ENCODE results near the gene ACO1. TPM values are rescaled to one million over a fixed set of nuclear protein-coding genes. Genes with fewer than 3 reads are reported as not detected.

Gene ACO1
- total RNA-seq, 1 experiment from 2014 or later = 37.3 TPM

DNA sequence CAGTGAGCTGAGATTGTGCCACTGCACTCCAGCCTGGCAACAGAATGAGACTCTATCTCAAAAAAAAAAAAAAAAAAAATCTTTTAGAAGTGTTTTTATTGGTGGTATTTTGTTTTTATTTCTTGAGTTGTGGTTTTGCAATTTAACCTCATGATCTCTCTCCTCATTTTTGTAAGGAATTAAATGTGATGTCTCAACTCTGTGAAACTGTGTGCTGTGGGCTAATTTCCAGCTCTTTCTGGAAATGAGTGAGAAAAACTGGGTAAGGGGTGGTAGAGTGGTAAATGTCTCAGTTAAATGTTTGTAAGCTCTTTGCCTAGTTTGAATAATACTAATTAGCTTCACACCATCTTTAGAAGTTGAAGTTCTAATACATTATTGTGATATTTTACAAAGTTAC lies 29.0 kb downstream of the ACO1 start:
- DNase-seq (ENCODE audit: low read depth in 1 of 2, low spot score in 2 of 2) = no peak
- Histone ChIP-seq H3K36me3 (peaks cover 5% of the 10 kb centered on the region; the same call in 1 of the 2 replicates), H3K9me3 (replicated peaks) (no peaks in the 10 kb centered on the region), H3K4me3 (no peak overlapping the region), H3K27ac (no peak overlapping the region), H3K4me1 (replicated peaks) (no peaks in the 10 kb centered on the region), H3K27me3 (replicated peaks) (no peaks in the 10 kb centered on the region)

DNA sequence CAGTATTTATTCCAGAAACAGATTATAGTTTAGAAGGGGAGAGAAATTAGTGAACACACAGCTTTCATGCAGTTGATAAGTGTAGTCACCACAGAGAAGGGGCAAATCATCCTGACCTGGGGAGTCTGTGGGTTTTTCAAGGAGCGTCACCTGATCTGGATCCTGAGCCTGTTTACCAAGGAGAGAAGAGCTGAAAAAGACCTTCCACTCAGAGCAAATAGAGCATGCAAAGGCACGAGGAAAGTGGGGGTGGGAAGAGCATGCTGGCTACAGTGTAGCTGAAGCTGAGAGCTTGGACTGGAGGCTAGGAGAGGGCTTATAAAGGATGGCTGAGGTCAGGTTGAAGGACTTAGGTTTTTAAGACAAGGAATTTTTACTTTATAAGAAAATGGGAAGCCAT lies 30.4 kb downstream of the ACO1 start:
- no peaks in the 10 kb centered on the region for H3K4me1 ChIP-seq (replicated peaks)
- H3K36me3 ChIP-seq = no peaks in the 10 kb centered on the region
- H3K9me3 ChIP-seq (replicated peaks) = no peaks in the 10 kb centered on the region
- DNase-seq (ENCODE audit: low read depth in 1 of 2, low spot score in 2 of 2) = no peak
- H3K27ac ChIP-seq = no peak overlapping the region
- no peaks in the 10 kb centered on the region for H3K27me3 ChIP-seq (replicated peaks)
- no peak overlapping the region for H3K4me3 ChIP-seq

DNA sequence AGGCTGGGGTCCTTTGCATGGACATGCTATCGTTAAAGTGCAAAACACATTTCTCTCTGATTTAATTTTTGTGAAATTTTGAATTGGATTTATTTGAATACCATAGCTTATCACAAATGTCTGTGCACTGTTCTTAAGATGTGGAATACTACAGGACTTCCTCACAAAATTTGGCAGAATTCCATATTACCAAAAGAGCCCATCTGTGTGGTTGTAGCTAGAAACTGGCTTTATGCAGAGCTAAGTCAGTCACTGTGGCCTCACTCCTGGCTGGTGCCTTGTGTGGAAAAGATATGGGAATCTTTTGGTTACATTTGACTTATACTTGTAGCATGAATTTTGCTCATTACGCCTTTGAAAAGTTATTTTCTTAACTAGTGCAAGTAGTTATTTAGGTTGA lies 35.5 kb downstream of the ACO1 start:
- Histone ChIP-seq H3K27me3 (replicated peaks) (no peaks in the 10 kb centered on the region), H3K4me3 (no peak overlapping the region), H3K4me1 (replicated peaks) (peaks cover 24% of the 10 kb centered on the region), H3K36me3 (peaks cover 7% of the 10 kb centered on the region), H3K9me3 (replicated peaks) (no peaks in the 10 kb centered on the region), H3K27ac (no peak overlapping the region)
- no peak for DNase-seq (ENCODE audit: low read depth in 1 of 2, low spot score in 2 of 2)

DNA sequence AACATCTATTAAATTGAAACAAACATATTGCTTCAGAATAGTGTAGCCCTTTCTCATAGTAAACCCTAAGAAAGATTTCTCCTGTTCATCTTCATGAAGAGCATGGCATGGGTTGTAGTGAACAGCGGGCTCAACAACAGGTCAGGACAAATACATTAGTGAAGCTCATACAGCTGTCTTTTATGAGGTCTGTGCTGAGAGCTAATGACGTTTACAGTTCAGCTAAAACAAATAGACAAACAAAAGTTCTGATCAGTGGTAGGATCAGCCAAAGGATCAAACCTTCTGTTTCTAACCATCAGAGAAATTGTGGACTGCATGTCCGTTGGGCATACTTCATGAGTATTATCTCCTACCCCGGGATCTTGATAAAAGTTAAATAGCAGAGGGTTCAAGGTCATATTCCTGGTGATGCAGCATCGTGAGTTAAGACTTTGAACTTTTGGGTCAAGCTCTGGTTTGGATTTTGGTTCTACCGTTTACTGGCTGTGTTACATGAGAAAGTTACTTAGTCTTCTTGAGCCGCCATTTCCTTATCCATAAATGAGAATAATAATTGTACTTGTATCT lies 37.9 kb downstream of the ACO1 start:
- no peaks in the 10 kb centered on the region for H3K27me3 ChIP-seq (replicated peaks)
- no peaks in the 10 kb centered on the region for H3K9me3 ChIP-seq (replicated peaks)
- H3K36me3 ChIP-seq = peaks cover 11% of the 10 kb centered on the region
- peaks cover 42% of the 10 kb centered on the region for H3K4me1 ChIP-seq (replicated peaks)
- no peak overlapping the region for H3K4me3 ChIP-seq
- no peak for DNase-seq (ENCODE audit: low read depth in 1 of 2, low spot score in 2 of 2)
- H3K27ac ChIP-seq = no peak overlapping the region

DNA sequence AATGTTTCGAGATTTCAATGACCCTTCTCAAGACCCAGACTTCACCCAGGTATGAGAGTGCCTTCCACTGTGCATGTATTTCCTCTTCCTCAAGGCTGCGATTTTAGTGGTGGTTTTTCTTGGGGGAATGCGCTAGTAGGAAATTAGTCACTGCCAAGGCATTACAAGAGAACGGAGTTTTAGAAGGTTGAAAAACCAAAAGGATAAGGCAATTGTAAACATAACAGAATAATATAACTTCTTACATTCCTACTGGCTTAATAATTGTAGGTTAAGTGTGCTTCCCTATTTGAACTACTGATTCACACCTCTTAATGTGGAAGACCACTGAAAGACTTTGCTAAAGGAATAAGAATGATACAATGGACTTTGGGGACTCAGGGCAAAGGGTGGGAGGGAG lies 38.9 kb downstream of the ACO1 start:
- Histone ChIP-seq H3K9me3 (replicated peaks) (no peaks in the 10 kb centered on the region), H3K27ac (peak overlapping the region; percentile 45), H3K4me1 (replicated peaks) (peaks cover 44% of the 10 kb centered on the region), H3K36me3 (peaks cover 11% of the 10 kb centered on the region), H3K4me3 (no peak overlapping the region), H3K27me3 (replicated peaks) (no peaks in the 10 kb centered on the region)
- DNase-seq (ENCODE audit: low read depth in 1 of 2, low spot score in 2 of 2) = peak in 1 of 2 experiments; percentile 50

DNA sequence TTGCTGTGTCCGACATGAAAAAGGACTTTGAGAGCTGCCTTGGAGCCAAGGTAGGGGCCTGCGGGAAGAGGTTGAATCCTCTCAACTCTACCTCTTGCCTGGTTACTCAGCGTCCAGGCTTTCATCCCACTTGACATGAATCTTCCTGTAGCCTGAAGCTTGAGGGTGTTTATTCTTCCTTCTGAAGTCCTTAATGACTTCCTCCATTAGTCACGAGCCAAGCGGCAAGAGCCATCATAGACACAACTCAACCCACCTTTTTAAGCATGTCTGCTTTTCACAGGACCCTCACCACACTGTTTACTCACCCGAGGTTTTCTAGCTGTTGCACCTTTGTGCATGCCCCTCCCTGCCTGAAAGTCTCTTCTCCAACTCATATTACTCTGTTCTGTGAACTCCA lies 40.2 kb downstream of the ACO1 start:
- no peak overlapping the region for H3K27ac ChIP-seq
- no peaks in the 10 kb centered on the region for H3K9me3 ChIP-seq (replicated peaks)
- H3K4me3 ChIP-seq = no peak overlapping the region
- H3K4me1 ChIP-seq (replicated peaks) = peaks cover 45% of the 10 kb centered on the region
- peak in 1 of 2 experiments; percentile 38 for DNase-seq (ENCODE audit: low read depth in 1 of 2, low spot score in 2 of 2)
- H3K36me3 ChIP-seq = peaks cover 11% of the 10 kb centered on the region
- H3K27me3 ChIP-seq (replicated peaks) = no peaks in the 10 kb centered on the region

DNA sequence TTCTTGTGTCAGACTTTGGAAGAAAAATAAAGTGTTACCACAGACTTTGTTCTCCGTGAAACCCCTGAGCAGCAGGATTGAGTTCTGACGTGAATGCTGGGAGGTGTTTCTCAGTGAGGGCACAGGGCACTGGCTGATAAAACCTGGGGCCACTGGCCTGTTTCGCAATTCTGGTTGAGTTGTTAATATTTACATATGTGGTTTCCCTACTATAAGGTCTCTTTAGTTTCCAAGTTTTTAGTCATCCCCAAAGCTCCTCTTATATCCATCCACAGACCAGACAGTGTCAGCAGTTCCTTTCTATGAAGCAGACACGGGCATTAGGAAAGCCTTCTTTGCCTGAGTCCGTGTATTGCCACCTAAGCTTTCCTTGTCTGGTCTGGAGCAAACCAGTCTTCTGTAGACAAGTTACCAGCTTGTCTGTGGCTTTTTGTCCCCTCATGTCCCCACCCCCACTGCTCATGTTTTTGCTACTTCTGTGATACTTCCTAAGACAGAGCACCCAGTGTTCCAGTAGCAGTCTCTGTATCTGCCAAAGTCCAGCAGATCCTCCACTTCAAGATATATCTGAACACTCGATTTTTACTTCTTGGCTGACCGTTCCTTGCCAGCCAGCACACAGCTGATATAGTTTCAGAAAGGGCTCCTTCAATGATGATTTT lies 42.0 kb downstream of the ACO1 start:
- H3K27me3 ChIP-seq (replicated peaks) = no peaks in the 10 kb centered on the region
- DNase-seq (ENCODE audit: low read depth in 1 of 2, low spot score in 2 of 2) = peak in 1 of 2 experiments; percentile 33
- no peak overlapping the region for H3K27ac ChIP-seq
- H3K4me3 ChIP-seq = no peak overlapping the region
- peaks cover 61% of the 10 kb centered on the region for H3K4me1 ChIP-seq (replicated peaks)
- H3K36me3 ChIP-seq = peaks cover 11% of the 10 kb centered on the region
- no peaks in the 10 kb centered on the region for H3K9me3 ChIP-seq (replicated peaks)

DNA sequence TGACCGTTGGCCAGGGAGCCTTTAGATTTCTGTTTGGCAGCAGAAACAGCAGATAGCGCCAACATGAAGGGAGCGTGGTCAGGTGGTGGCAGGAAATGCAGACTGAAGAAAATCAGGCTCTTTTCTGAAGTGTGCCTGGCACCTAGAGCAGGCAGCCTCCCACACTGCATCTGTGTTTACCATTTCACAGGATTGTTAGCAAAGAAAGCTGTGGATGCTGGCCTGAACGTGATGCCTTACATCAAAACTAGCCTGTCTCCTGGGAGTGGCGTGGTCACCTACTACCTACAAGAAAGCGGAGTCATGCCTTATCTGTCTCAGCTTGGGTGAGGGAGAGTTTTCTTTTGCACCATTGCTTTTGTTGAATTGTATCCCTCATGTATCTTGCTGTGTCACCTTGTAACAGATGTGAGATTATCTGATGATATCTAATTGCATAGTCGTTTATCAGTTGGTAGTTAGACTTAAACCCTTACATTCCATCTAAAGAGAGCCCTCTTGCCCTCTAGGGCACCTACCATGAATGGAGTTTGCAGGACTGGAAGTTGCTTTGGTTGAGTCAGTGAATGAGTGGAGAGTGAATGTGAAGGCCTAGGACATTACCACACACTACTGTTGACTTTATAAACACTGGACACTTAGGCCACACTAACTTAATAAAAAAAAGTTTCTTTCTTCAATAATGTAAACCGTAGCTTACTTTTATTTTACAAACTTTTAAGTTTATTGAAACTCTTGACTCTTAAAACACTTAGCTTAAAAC lies 42.8 kb downstream of the ACO1 start:
- H3K4me3 ChIP-seq = no peak overlapping the region
- DNase-seq (ENCODE audit: low read depth in 1 of 2, low spot score in 2 of 2) = no peak

DNA sequence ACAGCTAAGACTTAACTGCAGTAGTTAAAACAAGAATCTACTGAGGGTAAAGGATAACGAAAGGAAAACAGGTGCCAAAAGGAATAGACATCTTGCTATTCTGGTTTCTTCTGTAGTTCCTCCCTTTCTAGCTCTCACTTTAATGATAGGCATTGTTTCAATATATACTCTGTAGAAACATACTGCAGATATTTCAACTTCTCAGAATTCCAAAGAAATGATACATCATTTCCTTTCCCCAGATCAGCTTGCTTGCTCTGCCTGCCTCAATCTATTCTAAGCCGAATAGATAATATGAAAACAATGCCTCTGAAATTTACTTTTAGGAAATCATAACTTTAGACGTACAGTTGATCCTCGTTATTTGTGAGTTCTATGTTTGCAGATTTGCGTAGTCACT lies 46.3 kb downstream of the ACO1 start:
- DNase-seq (ENCODE audit: low read depth in 1 of 2, low spot score in 2 of 2) = peak in 1 of 2 experiments; percentile 35
- Histone ChIP-seq H3K9me3 (replicated peaks) (no peaks in the 10 kb centered on the region), H3K27me3 (replicated peaks) (no peaks in the 10 kb centered on the region), H3K4me1 (replicated peaks) (peaks cover 41% of the 10 kb centered on the region), H3K4me3 (no peak overlapping the region), H3K36me3 (0 out of 2 replicates have a peak, but pooled peaks cover 6% of the 10 kb centered on the region), H3K27ac (peak overlapping the region; percentile 73)

More for the DNA sequence above, 42.8 kb downstream of the ACO1 start:
- peaks cover 10% of the 10 kb centered on the region for H3K36me3 ChIP-seq
- no peaks in the 10 kb centered on the region for H3K9me3 ChIP-seq (replicated peaks)
- no peak overlapping the region for H3K27ac ChIP-seq
- H3K4me1 ChIP-seq (replicated peaks) = peaks cover 67% of the 10 kb centered on the region
- H3K27me3 ChIP-seq (replicated peaks) = no peaks in the 10 kb centered on the region

DNA sequence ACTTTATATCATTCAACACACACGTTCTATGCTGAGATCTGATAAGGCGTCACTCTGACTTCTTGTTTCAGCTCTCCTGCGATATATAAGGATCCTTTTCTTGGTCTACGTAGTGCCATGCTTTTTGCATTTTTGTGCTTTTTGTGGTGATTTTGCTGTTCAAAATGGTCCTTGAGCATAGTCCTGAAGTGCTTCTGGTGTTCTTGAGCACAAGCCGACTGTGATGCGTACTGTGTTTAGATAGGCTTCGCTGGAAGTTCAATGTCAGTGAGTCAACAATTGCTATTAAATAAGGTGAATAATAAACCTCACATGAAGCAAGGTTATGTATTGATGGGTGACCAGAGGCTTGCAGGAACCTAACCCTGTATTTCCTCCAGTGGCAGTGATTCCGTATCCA lies 46.8 kb downstream of the ACO1 start:
- H3K27me3 ChIP-seq (replicated peaks) = no peaks in the 10 kb centered on the region
- no peak for DNase-seq (ENCODE audit: low read depth in 1 of 2, low spot score in 2 of 2)
- no peaks in the 10 kb centered on the region for H3K9me3 ChIP-seq (replicated peaks)
- H3K4me3 ChIP-seq = no peak overlapping the region
- 0 out of 2 replicates have a peak, but pooled peaks cover 2% of the 10 kb centered on the region for H3K36me3 ChIP-seq
- H3K27ac ChIP-seq = peak overlapping the region; percentile 73
- peaks cover 37% of the 10 kb centered on the region for H3K4me1 ChIP-seq (replicated peaks)

DNA sequence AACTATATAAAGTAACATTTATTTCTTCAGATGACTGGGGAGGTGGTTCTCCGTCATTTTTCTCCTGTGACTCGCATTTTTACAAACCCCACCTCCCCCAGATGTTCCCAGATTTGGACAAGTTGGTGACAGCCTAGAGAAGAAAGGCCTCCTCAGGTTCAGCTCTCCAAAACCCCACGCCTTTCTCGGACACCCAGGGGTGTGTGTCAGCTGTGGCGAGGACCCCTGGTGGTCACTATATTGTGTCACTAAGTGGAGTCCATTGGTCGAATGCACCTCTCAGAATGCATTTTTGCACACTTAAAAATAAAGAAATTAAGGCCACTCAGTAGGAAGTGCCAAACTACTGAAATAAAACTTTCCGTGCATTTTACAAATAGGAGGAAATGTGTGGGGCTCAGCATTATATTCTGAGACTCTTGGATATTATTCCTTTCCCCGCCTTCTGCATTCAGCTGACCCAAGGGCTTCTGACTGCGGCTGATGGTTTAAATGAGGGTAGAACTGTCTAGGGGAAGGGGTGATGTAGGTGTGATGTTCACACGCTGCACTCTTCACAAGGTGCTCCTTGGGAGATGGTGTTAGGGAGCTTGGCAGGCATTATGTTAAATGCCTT lies 47.6 kb downstream of the ACO1 start:
- peak overlapping the region; percentile 73; the same call in 1 of the 2 replicates for H3K27ac ChIP-seq
- H3K36me3 ChIP-seq = peaks cover 3% of the 10 kb centered on the region

DNA sequence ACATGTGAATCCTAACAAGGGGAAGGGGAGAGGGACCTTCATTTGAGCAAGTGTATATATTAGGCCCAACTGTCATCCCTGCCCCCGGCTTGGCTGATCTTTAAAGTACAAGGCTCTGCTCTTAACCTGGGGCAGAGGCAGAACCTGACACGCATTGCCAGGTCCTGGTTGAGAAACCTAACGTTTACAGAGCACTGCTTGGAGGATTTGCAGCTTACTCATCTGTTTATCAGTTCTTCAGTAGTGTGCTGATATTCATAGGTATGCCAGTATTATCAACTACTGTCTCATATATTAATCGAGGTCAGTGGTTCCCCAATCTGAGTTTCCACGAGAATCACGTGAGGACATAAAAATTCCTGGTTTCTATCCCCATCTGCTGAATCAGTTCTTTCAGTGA lies 50.4 kb downstream of the ACO1 start:
- no peak overlapping the region for H3K27ac ChIP-seq
- no peaks in the 10 kb centered on the region for H3K9me3 ChIP-seq (replicated peaks)
- H3K36me3 ChIP-seq = peaks cover 8% of the 10 kb centered on the region
- H3K4me3 ChIP-seq = no peak overlapping the region
- no peak for DNase-seq (ENCODE audit: low read depth in 1 of 2, low spot score in 2 of 2)
- H3K27me3 ChIP-seq (replicated peaks) = no peaks in the 10 kb centered on the region
- H3K4me1 ChIP-seq (replicated peaks) = peaks cover 20% of the 10 kb centered on the region

More for the DNA sequence above, 47.6 kb downstream of the ACO1 start:
- no peaks in the 10 kb centered on the region for H3K27me3 ChIP-seq (replicated peaks)
- no peak overlapping the region for H3K4me3 ChIP-seq
- H3K4me1 ChIP-seq (replicated peaks) = peaks cover 28% of the 10 kb centered on the region
- peak; percentile 26 to 52 for DNase-seq (ENCODE audit: low read depth in 1 of 2, low spot score in 2 of 2)
- H3K9me3 ChIP-seq (replicated peaks) = no peaks in the 10 kb centered on the region

DNA sequence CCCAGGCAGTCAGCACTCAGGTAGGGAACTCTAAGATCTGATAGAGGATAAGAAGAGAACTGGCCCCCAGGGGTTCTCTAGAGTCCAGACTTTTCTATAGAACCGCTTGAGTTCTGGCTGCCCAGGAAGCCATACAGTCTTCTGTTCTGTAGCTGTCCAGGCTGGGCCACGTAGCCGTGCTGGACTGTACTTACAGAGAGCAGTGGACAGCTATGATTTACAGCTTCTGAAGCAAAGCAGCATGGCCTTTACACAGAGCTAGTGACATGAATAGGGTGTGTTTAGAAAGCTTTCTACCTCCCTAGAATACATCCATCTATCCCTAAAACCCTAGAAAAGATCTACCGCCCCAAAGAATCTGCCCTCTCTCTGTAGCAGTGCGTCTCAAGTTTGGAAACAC lies 57.2 kb downstream of the ACO1 start:
- Histone ChIP-seq H3K27me3 (replicated peaks) (no peaks in the 10 kb centered on the region), H3K4me1 (replicated peaks) (no peaks in the 10 kb centered on the region), H3K4me3 (no peak overlapping the region), H3K36me3 (peaks cover 5% of the 10 kb centered on the region), H3K9me3 (replicated peaks) (no peaks in the 10 kb centered on the region), H3K27ac (no peak overlapping the region)
- no peak for DNase-seq (ENCODE audit: low read depth in 1 of 2, low spot score in 2 of 2)

DNA sequence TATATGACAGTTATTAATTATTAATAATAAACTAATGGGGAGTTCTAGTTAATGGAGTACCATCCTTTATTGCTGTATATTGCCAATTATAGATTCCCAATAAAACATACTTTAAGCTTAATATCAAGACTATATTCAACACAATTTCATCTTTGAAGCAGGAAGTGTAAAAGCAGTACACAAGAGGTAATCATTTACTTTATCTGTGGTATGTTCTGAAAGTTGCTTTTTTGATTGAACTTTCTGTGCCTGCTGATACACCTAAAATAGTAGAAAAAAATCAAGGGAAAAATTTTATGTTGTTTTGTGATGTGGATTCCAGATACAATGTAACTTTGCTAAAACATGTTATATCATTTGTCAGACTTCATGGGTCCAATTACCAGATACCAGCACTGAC lies 58.0 kb downstream of the ACO1 start:
- no peaks in the 10 kb centered on the region for H3K4me1 ChIP-seq (replicated peaks)
- no peak for DNase-seq (ENCODE audit: low read depth in 1 of 2, low spot score in 2 of 2)
- peaks cover under 1% of the 10 kb centered on the region; the same call in 1 of the 2 replicates for H3K36me3 ChIP-seq
- no peak overlapping the region for H3K4me3 ChIP-seq
- H3K9me3 ChIP-seq (replicated peaks) = no peaks in the 10 kb centered on the region
- H3K27me3 ChIP-seq (replicated peaks) = no peaks in the 10 kb centered on the region
- H3K27ac ChIP-seq = no peak overlapping the region

Data from SJSA1 (cell line).